ENCODE data around the gene ASPSCR1. TPM values are rescaled to one million over a fixed set of nuclear protein-coding genes. Genes with fewer than 3 reads are reported as not detected.

The ASPSCR1 gene
- total and polyA plus RNA-seq, 9 of the 15 experiments (the other 6 are each of a cell fraction or from before 2014, with no cell fraction given) = 0.90 to 36.9 (median 11.6) TPM

- no peak for TF ChIP-seq GTF3C2 (IDR thresholded peaks at IDR 0.05; ENCODE audit: borderline replicate concordance, extremely low read depth, insufficient read length)
- TF ChIP-seq STAG1 (CRISPR knock-in tag; IDR thresholded peaks at IDR 0.05; ENCODE audit: borderline replicate concordance) = no peak
- no peak for TF ChIP-seq IRF9 (tag; IDR thresholded peaks at IDR 0.05)
- no peak for TF ChIP-seq BMI1 (IDR thresholded peaks at IDR 0.05; ENCODE audit: low read length)
- TF ChIP-seq KLF13 (tag; IDR thresholded peaks at IDR 0.05; ENCODE audit: borderline replicate concordance, low read depth) = no peak
- no peak for TF ChIP-seq ZNF764 (CRISPR knock-in tag; IDR thresholded peaks at IDR 0.05; ENCODE audit: low read depth)
- no peak for TF ChIP-seq RBM14 (IDR thresholded peaks at IDR 0.05; ENCODE audit: borderline replicate concordance, insufficient read depth, low read depth, low read length)
- no peak for TF ChIP-seq ZNF699 (CRISPR knock-in tag; IDR thresholded peaks at IDR 0.05; ENCODE audit: insufficient replicate concordance)
- TF ChIP-seq RAD51 (IDR thresholded peaks at IDR 0.05; ENCODE audit: borderline replicate concordance, low read depth) = no peak
- TF ChIP-seq XRCC4 (IDR thresholded peaks at IDR 0.05; ENCODE audit: extremely low read depth, insufficient read depth, insufficient read length) = no peak
- TF ChIP-seq ZNF695 (CRISPR knock-in tag; IDR thresholded peaks at IDR 0.05) = no peak
- no peak for TF ChIP-seq RBM34 (IDR thresholded peaks at IDR 0.05; ENCODE audit: borderline replicate concordance, insufficient read depth, low read length)
- no peak for TF ChIP-seq ZNF398 (CRISPR knock-in tag; IDR thresholded peaks at IDR 0.05)
- no peak for TF ChIP-seq U2AF2 (optimal IDR thresholded peaks at IDR 0.05; ENCODE audit: low read depth, low read length)
- TF ChIP-seq MYBL2 (IDR thresholded peaks at IDR 0.05; ENCODE audit: low read depth) = no peak
- TF ChIP-seq MYBL2 (CRISPR knock-in tag; IDR thresholded peaks at IDR 0.05; ENCODE audit: borderline replicate concordance) = no peak
- TF ChIP-seq OTX1 (CRISPR knock-in tag; IDR thresholded peaks at IDR 0.05) = no peak
- no peak for TF ChIP-seq HSF4 (CRISPR knock-in tag; IDR thresholded peaks at IDR 0.05; ENCODE audit: borderline replicate concordance)
- TF ChIP-seq NR3C1 (CRISPR knock-in tag; IDR thresholded peaks at IDR 0.05) = no peak
- 0 out of 2 replicates have a peak, but pooled peaks have one; percentile 40 for TF ChIP-seq LCOR (CRISPR knock-in tag; IDR thresholded peaks at IDR 0.05)
- TF ChIP-seq NBN (IDR thresholded peaks at IDR 0.05; ENCODE audit: low read depth) = no peak
- TF ChIP-seq PTBP1 (IDR thresholded peaks at IDR 0.05; ENCODE audit: low read depth, low read length) = no peak
Measured at GRCh38 chr17:82023447-82024241, 46.2 kb downstream of the ASPSCR1 start (continued).

Data from K562 (cell line).